Brain microvascular endothelial cell (primary cell): ENCODE measurements around the gene SUCLA2.
A peak's percentile ranks its signal among the peaks of the same experiment; 100 is the strongest.

Experiments
- DNase-seq: peaks from one replicate; pipeline ENCODE4 v3.0.0-alpha.2; 2020
- H3K27ac ChIP-seq: fragments of 250-450 bp; sonication (Bioruptor Pico); 2 replicates; pipeline ENCODE4 v1.5.1; 2020; ENCODE audit warnings: mild to moderate bottlenecking, moderate library complexity
- H3K27me3 ChIP-seq: fragments of 250-450 bp; sonication (Bioruptor Pico); replicated peaks from 2 replicates; pipeline ENCODE4 v1.5.1; 2020; ENCODE audit warnings: mild to moderate bottlenecking
- H3K36me3 ChIP-seq: fragments of 250-450 bp; sonication (Bioruptor Pico); replicated peaks from 2 replicates; pipeline ENCODE4 v1.5.1; 2020; ENCODE audit warnings: mild to moderate bottlenecking
- H3K4me3 ChIP-seq: 2 replicates; pipeline ENCODE4 v1.5.1; 2011; ENCODE audit warnings: low read depth, mild to moderate bottlenecking, control low read depth, low read length, moderate library complexity
- in situ Hi-C: cut with HindIII; loops from 2 replicates; pipeline ENCODE4 v1.10.0; 2017; ENCODE audit warnings: low sequenced_read_pairs, low pct_ligation_motif_present
- TF ChIP-seq, protein P1 (sequence below): IDR thresholded peaks from 2 replicates; pipeline ENCODE4 v1.5.1; 2011; ENCODE audit warnings: low read depth, mild to moderate bottlenecking, moderate library complexity, low read length, control low read depth, inconsistent platforms; ENCODE audit errors: missing control alignments

The SUCLA2 gene

DNA sequence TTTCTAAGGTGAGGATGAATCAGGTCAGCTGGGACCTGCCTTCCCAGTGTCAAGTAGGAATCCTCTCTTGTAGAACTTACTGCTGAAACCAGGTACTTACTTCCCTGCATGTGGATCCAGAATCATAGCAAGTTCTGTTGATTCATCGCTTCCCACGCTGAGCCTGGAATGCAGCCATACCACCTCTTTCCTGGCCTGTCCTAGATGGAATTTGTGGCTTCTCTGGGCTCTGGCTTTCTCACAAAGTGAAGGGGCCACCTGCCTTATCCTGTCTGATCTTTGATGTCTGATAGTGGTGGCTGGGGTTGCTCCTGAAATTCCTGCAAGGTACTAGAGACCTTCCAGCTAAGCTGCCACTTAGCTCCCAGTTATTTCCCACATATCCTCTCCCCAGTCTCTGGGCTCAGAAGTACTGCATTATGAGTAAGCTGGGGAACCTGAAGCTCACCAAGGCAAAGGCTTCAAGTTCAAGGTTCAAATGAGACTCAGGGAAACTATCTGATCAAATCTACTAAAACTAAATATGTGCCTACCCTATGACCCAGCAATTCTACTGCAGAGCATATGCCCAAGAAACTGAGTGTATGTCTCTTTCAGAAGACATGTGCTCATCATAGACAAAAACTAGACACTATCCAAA, 103.5 kb downstream of the SUCLA2 start:
- TF ChIP-seq, protein P1, sequence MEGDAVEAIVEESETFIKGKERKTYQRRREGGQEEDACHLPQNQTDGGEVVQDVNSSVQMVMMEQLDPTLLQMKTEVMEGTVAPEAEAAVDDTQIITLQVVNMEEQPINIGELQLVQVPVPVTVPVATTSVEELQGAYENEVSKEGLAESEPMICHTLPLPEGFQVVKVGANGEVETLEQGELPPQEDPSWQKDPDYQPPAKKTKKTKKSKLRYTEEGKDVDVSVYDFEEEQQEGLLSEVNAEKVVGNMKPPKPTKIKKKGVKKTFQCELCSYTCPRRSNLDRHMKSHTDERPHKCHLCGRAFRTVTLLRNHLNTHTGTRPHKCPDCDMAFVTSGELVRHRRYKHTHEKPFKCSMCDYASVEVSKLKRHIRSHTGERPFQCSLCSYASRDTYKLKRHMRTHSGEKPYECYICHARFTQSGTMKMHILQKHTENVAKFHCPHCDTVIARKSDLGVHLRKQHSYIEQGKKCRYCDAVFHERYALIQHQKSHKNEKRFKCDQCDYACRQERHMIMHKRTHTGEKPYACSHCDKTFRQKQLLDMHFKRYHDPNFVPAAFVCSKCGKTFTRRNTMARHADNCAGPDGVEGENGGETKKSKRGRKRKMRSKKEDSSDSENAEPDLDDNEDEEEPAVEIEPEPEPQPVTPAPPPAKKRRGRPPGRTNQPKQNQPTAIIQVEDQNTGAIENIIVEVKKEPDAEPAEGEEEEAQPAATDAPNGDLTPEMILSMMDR: no peak
- no peak overlapping the region for H3K4me3 ChIP-seq
- no peaks in the 10 kb centered on the region for H3K27me3 ChIP-seq
- peak; percentile 54 for DNase-seq
- in situ Hi-C loops: no loop called here
- H3K27ac ChIP-seq: peak overlapping the region; percentile 17
- no peaks in the 10 kb centered on the region for H3K36me3 ChIP-seq

- Histone ChIP-seq H3K4me3 (no peak overlapping the region), H3K27ac (no peak overlapping the region), H3K27me3 (no peaks in the 10 kb centered on the region), H3K36me3 (no peaks in the 10 kb centered on the region)
- in situ Hi-C loops: no loop called here
- DNase-seq: no peak
- TF ChIP-seq, protein P1: no peak
These were observed 104.5 kb downstream of the SUCLA2 start for GRCh38 chr13:47896546-47896945.

- in situ Hi-C loops: no loop called here
- Histone ChIP-seq H3K36me3 (no peaks in the 10 kb centered on the region), H3K27me3 (no peaks in the 10 kb centered on the region), H3K4me3 (no peak overlapping the region), H3K27ac (no peak overlapping the region)
- TF ChIP-seq, protein P1: no peak
- DNase-seq: no peak
These were observed 105.0 kb downstream of the SUCLA2 start for GRCh38 chr13:47896111-47896510.

DNA sequence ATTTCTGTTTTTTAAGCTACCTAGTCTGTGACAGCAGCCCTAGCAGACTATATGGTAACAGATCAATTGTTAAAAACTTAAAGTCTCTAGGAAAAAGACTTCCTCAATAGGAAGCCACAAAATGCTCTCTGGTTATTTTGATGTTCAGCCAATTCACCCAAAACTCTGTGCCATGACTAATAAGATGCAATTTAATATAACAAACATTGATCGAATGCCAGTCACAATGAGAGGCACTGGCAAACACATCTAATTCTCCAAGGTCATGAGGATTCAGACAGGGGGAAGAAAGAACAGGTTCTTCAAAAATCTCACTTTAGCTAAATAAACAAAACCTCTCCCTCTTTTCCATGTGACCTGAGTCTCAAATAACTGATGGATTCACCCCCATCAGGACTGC, 107.5 kb downstream of the SUCLA2 start:
- no peaks in the 10 kb centered on the region for H3K27me3 ChIP-seq
- in situ Hi-C loops: no loop called here
- no peak for DNase-seq
- TF ChIP-seq, protein P1: no peak
- H3K27ac ChIP-seq: no peak overlapping the region
- no peak overlapping the region for H3K4me3 ChIP-seq
- H3K36me3 ChIP-seq: no peaks in the 10 kb centered on the region
